ENCODE results near the gene INHBA.

DNA sequence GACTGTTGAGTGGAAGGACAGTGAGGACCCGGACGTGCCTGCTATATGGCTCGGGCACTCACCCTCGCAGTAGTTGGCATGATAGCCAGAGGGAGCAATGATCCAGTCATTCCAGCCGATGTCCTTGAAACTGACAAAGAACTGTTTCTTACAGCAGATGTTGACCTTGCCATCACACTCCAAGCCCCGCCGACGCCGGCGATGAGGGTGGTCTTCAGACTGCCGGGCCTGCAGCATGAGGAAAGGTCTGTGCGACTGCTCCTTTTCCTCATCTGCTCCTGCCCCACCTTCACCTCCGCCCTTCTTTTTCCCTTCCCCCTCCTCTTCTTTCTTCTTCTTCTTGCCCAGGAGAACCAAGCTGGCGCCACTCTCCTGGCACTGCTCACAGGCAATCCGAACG is 13.1 kb downstream of the INHBA start:
- TF ChIP-seq, protein P1, sequence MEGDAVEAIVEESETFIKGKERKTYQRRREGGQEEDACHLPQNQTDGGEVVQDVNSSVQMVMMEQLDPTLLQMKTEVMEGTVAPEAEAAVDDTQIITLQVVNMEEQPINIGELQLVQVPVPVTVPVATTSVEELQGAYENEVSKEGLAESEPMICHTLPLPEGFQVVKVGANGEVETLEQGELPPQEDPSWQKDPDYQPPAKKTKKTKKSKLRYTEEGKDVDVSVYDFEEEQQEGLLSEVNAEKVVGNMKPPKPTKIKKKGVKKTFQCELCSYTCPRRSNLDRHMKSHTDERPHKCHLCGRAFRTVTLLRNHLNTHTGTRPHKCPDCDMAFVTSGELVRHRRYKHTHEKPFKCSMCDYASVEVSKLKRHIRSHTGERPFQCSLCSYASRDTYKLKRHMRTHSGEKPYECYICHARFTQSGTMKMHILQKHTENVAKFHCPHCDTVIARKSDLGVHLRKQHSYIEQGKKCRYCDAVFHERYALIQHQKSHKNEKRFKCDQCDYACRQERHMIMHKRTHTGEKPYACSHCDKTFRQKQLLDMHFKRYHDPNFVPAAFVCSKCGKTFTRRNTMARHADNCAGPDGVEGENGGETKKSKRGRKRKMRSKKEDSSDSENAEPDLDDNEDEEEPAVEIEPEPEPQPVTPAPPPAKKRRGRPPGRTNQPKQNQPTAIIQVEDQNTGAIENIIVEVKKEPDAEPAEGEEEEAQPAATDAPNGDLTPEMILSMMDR (IDR thresholded peaks at IDR 0.05), result no peak
- no peak for TF ChIP-seq POLR2A (IDR thresholded peaks at IDR 0.05)

Data from breast epithelium (tissue), 3 donors.